ENCODE results near the gene MED27. TPM values are rescaled to one million over a fixed set of nuclear protein-coding genes. Genes with fewer than 3 reads are reported as not detected.
"Not testable (repeated sequence)": the region's sequence is repeated elsewhere in the genome, so short reads cannot be mapped to it uniquely, and the experiment has no call there.

The MED27 gene
- total RNA-seq, 1 experiment from 2014 or later = 33.1 TPM

- no peak for DNase-seq (ENCODE audit: low read depth in 1 of 2, low spot score in 2 of 2)
- Histone ChIP-seq H3K9me3 (replicated peaks) (no peaks in the 10 kb centered on the region), H3K4me1 (replicated peaks) (peaks cover 8% of the 10 kb centered on the region), H3K27ac (no peak overlapping the region), H3K4me3 (no peak overlapping the region), H3K27me3 (replicated peaks) (no peaks in the 10 kb centered on the region), H3K36me3 (peaks cover 25% of the 10 kb centered on the region)
These were observed 11.1 kb downstream of the MED27 start for GRCh38 chr9:132068605-132069004.

- Histone ChIP-seq H3K27me3 (replicated peaks) (no peaks in the 10 kb centered on the region), H3K36me3 (peaks cover 10% of the 10 kb centered on the region; the same call in 1 of the 2 replicates), H3K4me3 (no peak overlapping the region), H3K4me1 (replicated peaks) (peaks cover 8% of the 10 kb centered on the region), H3K27ac (no peak overlapping the region), H3K9me3 (replicated peaks) (no peaks in the 10 kb centered on the region)
- no peak for DNase-seq (ENCODE audit: low read depth in 1 of 2, low spot score in 2 of 2)
These were observed 13.2 kb downstream of the MED27 start for GRCh38 chr9:132066511-132066910.

- H3K27ac ChIP-seq = no peak overlapping the region
- peaks cover 8% of the 10 kb centered on the region for H3K4me1 ChIP-seq (replicated peaks)
- H3K9me3 ChIP-seq (replicated peaks) = no peaks in the 10 kb centered on the region
- H3K27me3 ChIP-seq (replicated peaks) = no peaks in the 10 kb centered on the region
- H3K36me3 ChIP-seq = peaks cover 7% of the 10 kb centered on the region; the same call in 1 of the 2 replicates
- no peak overlapping the region for H3K4me3 ChIP-seq
- no peak for DNase-seq (ENCODE audit: low read depth in 1 of 2, low spot score in 2 of 2)
These were observed 13.6 kb downstream of the MED27 start for GRCh38 chr9:132066057-132066456.

- Histone ChIP-seq H3K9me3 (replicated peaks) (0 out of 2 replicates have a peak, but pooled peaks cover 2% of the 10 kb centered on the region), H3K4me1 (replicated peaks) (no peaks in the 10 kb centered on the region), H3K27me3 (replicated peaks) (no peaks in the 10 kb centered on the region), H3K27ac (no peak overlapping the region), H3K4me3 (no peak overlapping the region), H3K36me3 (peaks cover 10% of the 10 kb centered on the region)
- DNase-seq (ENCODE audit: low read depth in 1 of 2, low spot score in 2 of 2) = no peak
These were observed 16.4 kb downstream of the MED27 start for GRCh38 chr9:132063281-132063680.

- H3K4me3 ChIP-seq = no peak overlapping the region
- peaks cover 6% of the 10 kb centered on the region for H3K36me3 ChIP-seq
- H3K4me1 ChIP-seq (replicated peaks) = no peaks in the 10 kb centered on the region
- H3K9me3 ChIP-seq (replicated peaks) = 0 out of 2 replicates have a peak, but pooled peaks cover 5% of the 10 kb centered on the region
- DNase-seq (ENCODE audit: low read depth in 1 of 2, low spot score in 2 of 2) = no peak
- H3K27me3 ChIP-seq (replicated peaks) = no peaks in the 10 kb centered on the region
- H3K27ac ChIP-seq = no peak overlapping the region
These were observed 16.9 kb downstream of the MED27 start for GRCh38 chr9:132062806-132063205.

- DNase-seq (ENCODE audit: low read depth in 1 of 2, low spot score in 2 of 2) = no peak
- H3K27me3 ChIP-seq (replicated peaks) = no peaks in the 10 kb centered on the region
- H3K9me3 ChIP-seq (replicated peaks) = 0 out of 2 replicates have a peak, but pooled peaks cover 5% of the 10 kb centered on the region
- peaks cover 6% of the 10 kb centered on the region for H3K36me3 ChIP-seq
- H3K4me1 ChIP-seq (replicated peaks) = no peaks in the 10 kb centered on the region
- no peak overlapping the region for H3K4me3 ChIP-seq
- no peak overlapping the region for H3K27ac ChIP-seq
These were observed 18.1 kb downstream of the MED27 start for GRCh38 chr9:132061526-132061925.

GRCh38 chr9:132059361-132059760 is 20.3 kb downstream of the MED27 start:
- no peak overlapping the region for H3K27ac ChIP-seq

GRCh38 chr9:132058226-132058625 is 21.4 kb downstream of the MED27 start:
- DNase-seq (ENCODE audit: low read depth in 1 of 2, low spot score in 2 of 2); H3K9me3 ChIP-seq (replicated peaks); H3K27ac ChIP-seq; H3K27me3 ChIP-seq (replicated peaks); H3K4me3 ChIP-seq; H3K4me1 ChIP-seq (replicated peaks); H3K36me3 ChIP-seq: not testable (repeated sequence)

More at GRCh38 chr9:132059361-132059760, 20.3 kb downstream of the MED27 start:
- 0 out of 2 replicates have a peak, but pooled peaks cover 5% of the 10 kb centered on the region for H3K9me3 ChIP-seq (replicated peaks)
- H3K4me3 ChIP-seq = no peak overlapping the region
- H3K36me3 ChIP-seq = peaks cover 6% of the 10 kb centered on the region
- H3K4me1 ChIP-seq (replicated peaks) = no peaks in the 10 kb centered on the region
- no peaks in the 10 kb centered on the region for H3K27me3 ChIP-seq (replicated peaks)
- DNase-seq (ENCODE audit: low read depth in 1 of 2, low spot score in 2 of 2) = no peak

- 0 out of 2 replicates have a peak, but pooled peaks cover 5% of the 10 kb centered on the region for H3K9me3 ChIP-seq (replicated peaks)
- no peaks in the 10 kb centered on the region for H3K4me1 ChIP-seq (replicated peaks)
These were observed 22.7 kb downstream of the MED27 start for GRCh38 chr9:132056717-132057560.

GRCh38 chr9:132055756-132056155 is 23.9 kb downstream of the MED27 start:
- H3K4me1 ChIP-seq (replicated peaks) = no peaks in the 10 kb centered on the region
- DNase-seq (ENCODE audit: low read depth in 1 of 2, low spot score in 2 of 2) = no peak

More at GRCh38 chr9:132056717-132057560, 22.7 kb downstream of the MED27 start:
- H3K36me3 ChIP-seq = peaks cover 6% of the 10 kb centered on the region
- no peaks in the 10 kb centered on the region for H3K27me3 ChIP-seq (replicated peaks)
- H3K27ac ChIP-seq = no peak overlapping the region
- no peak for DNase-seq (ENCODE audit: low read depth in 1 of 2, low spot score in 2 of 2)
- H3K4me3 ChIP-seq = no peak overlapping the region

GRCh38 chr9:132054024-132054423 is 25.6 kb downstream of the MED27 start:
- Histone ChIP-seq H3K4me3 (no peak overlapping the region), H3K27me3 (replicated peaks) (no peaks in the 10 kb centered on the region), H3K4me1 (replicated peaks) (no peaks in the 10 kb centered on the region), H3K36me3 (peaks cover 6% of the 10 kb centered on the region), H3K9me3 (replicated peaks) (0 out of 2 replicates have a peak, but pooled peaks cover 5% of the 10 kb centered on the region), H3K27ac (no peak overlapping the region)
- no peak for DNase-seq (ENCODE audit: low read depth in 1 of 2, low spot score in 2 of 2)

More at GRCh38 chr9:132055756-132056155, 23.9 kb downstream of the MED27 start:
- no peaks in the 10 kb centered on the region for H3K27me3 ChIP-seq (replicated peaks)
- H3K9me3 ChIP-seq (replicated peaks) = 0 out of 2 replicates have a peak, but pooled peaks cover 5% of the 10 kb centered on the region
- H3K36me3 ChIP-seq = peaks cover 6% of the 10 kb centered on the region
- H3K4me3 ChIP-seq = no peak overlapping the region
- H3K27ac ChIP-seq = no peak overlapping the region

- peaks cover 14% of the 10 kb centered on the region for H3K4me1 ChIP-seq (replicated peaks)
- no peak overlapping the region for H3K4me3 ChIP-seq
- no peak for DNase-seq (ENCODE audit: low read depth in 1 of 2, low spot score in 2 of 2)
- no peak overlapping the region for H3K27ac ChIP-seq
- H3K27me3 ChIP-seq (replicated peaks) = no peaks in the 10 kb centered on the region
- no peaks in the 10 kb centered on the region for H3K9me3 ChIP-seq (replicated peaks)
- no peaks in the 10 kb centered on the region for H3K36me3 ChIP-seq
These were observed 29.8 kb downstream of the MED27 start for GRCh38 chr9:132049900-132050299.

GRCh38 chr9:132049323-132049882 is 30.3 kb downstream of the MED27 start:
- Histone ChIP-seq H3K27ac (no peak overlapping the region), H3K4me1 (replicated peaks) (peaks cover 17% of the 10 kb centered on the region), H3K27me3 (replicated peaks) (no peaks in the 10 kb centered on the region), H3K36me3 (no peaks in the 10 kb centered on the region), H3K4me3 (no peak overlapping the region), H3K9me3 (replicated peaks) (no peaks in the 10 kb centered on the region)
- no peak for DNase-seq (ENCODE audit: low read depth in 1 of 2, low spot score in 2 of 2)

GRCh38 chr9:132048201-132048600 is 31.5 kb downstream of the MED27 start:
- Histone ChIP-seq H3K9me3 (replicated peaks) (no peaks in the 10 kb centered on the region), H3K36me3 (no peaks in the 10 kb centered on the region), H3K27me3 (replicated peaks) (no peaks in the 10 kb centered on the region), H3K4me3 (no peak overlapping the region), H3K4me1 (replicated peaks) (peaks cover 28% of the 10 kb centered on the region), H3K27ac (no peak overlapping the region)
- no peak for DNase-seq (ENCODE audit: low read depth in 1 of 2, low spot score in 2 of 2)

Measured in SJSA1 (cell line).